ENCODE data around the gene DHFR2. TPM values are rescaled to one million over a fixed set of nuclear protein-coding genes. Genes with fewer than 3 reads are reported as not detected.

The DHFR2 gene
- total and polyA plus RNA-seq, 9 of the 15 experiments (the other 6 are each of a cell fraction or from before 2014, with no cell fraction given) = 0.64 to 1.7 (median 1.4) TPM

DNA sequence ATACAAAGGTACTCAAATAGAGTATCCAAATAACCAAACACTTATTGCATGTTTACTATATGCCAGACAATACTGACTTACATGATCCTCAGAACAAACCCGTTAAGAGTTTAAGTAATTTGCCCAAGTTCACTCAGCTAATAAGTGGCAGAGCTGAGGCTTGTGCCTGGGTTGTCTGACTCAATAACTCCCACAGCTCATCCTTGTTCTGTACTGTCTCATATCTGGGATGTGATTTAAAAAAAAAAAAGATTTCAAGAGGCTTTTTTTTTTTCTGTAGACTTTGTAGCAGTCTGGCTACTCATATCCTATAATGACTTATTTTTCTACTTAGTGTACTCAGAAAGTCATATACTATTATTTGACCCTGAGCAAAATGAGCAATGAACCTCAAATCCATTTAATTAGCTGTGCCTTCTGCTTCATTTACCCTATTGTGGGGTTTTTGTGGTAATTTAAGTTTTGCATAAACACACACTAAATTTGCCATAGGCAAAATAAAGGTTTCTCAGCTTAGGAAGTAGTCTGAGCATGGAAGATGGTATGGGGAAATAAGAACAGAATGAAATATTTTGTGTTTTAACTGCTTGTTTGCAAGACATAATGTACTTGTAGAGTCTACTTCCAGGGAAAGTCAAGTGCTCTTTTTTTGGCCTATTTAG is 3.2 kb upstream of the DHFR2 start:
- no peak for FAIRE-seq

More for the DNA sequence above, 3.2 kb upstream of the DHFR2 start:
- no TSS peak for BruUV-seq (replicated peaks)
- no peaks in the 10 kb centered on the region for H3K9me3 ChIP-seq (replicated peaks; ENCODE audit: control insufficient read depth, insufficient read depth, low read depth, low read length)
- no peak overlapping the region for H3K9ac ChIP-seq (ENCODE audit: insufficient read depth in 1 of 2, low read depth in 2 of 2, low read length in 2 of 2)
- in situ Hi-C loops (cut with MboI) = no loop called here
- H3K4me3 ChIP-seq = no peak overlapping the region
- no peak overlapping the region for H3K27ac ChIP-seq (ENCODE audit: extremely low read depth, low read depth, low read length)
- WGBS (ENCODE audit: insufficient coverage, low coverage, missing lambda C conversion rate) = 100% methylated on average over 1 of the region's 1 CpG
- no peaks in the 10 kb centered on the region for H3K9me1 ChIP-seq (ENCODE audit: control insufficient read depth, insufficient read depth, low read length)
- peaks cover 17% of the 10 kb centered on the region for H3K36me3 ChIP-seq (ENCODE audit: control insufficient read depth, insufficient read depth, low read length)
- no peak for DNase-seq (ENCODE audit: extremely low read depth in 1 of 4, low spot score in 3 of 4)
- ChIA-PET POLR2A (no interaction called here), CTCF (ENCODE audit: low intra/inter-chr PET ratio) (no interaction called here)
- intact Hi-C loops (cut with micrococcal nuclease) = loop anchor here (10.0 kb wide), 1 partner anchor 201 kb away; no protein-coding TSS in a partner anchor
- no peaks in the 10 kb centered on the region for H4K20me1 ChIP-seq (replicated peaks; ENCODE audit: control insufficient read depth, insufficient read depth, low read length)
- no peak overlapping the region for H3K4me2 ChIP-seq (ENCODE audit: insufficient read depth, low read length)
- no peak overlapping the region for H2AFZ ChIP-seq (ENCODE audit: low read depth, low read length)
- TF ChIP-seq, protein P1, sequence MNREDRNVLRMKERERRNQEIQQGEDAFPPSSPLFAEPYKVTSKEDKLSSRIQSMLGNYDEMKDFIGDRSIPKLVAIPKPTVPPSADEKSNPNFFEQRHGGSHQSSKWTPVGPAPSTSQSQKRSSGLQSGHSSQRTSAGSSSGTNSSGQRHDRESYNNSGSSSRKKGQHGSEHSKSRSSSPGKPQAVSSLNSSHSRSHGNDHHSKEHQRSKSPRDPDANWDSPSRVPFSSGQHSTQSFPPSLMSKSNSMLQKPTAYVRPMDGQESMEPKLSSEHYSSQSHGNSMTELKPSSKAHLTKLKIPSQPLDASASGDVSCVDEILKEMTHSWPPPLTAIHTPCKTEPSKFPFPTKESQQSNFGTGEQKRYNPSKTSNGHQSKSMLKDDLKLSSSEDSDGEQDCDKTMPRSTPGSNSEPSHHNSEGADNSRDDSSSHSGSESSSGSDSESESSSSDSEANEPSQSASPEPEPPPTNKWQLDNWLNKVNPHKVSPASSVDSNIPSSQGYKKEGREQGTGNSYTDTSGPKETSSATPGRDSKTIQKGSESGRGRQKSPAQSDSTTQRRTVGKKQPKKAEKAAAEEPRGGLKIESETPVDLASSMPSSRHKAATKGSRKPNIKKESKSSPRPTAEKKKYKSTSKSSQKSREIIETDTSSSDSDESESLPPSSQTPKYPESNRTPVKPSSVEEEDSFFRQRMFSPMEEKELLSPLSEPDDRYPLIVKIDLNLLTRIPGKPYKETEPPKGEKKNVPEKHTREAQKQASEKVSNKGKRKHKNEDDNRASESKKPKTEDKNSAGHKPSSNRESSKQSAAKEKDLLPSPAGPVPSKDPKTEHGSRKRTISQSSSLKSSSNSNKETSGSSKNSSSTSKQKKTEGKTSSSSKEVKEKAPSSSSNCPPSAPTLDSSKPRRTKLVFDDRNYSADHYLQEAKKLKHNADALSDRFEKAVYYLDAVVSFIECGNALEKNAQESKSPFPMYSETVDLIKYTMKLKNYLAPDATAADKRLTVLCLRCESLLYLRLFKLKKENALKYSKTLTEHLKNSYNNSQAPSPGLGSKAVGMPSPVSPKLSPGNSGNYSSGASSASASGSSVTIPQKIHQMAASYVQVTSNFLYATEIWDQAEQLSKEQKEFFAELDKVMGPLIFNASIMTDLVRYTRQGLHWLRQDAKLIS (CRISPR knock-in tag; IDR thresholded peaks at IDR 0.05) = no peak
- TF ChIP-seq ZNF316 (IDR thresholded peaks at IDR 0.05) = no peak
- no peak for TF ChIP-seq RNF2 (IDR thresholded peaks at IDR 0.05)
- no peak for TF ChIP-seq NCOA6 (IDR thresholded peaks at IDR 0.05)
- no peak for TF ChIP-seq ZC3H4 (CRISPR knock-in tag; IDR thresholded peaks at IDR 0.05; ENCODE audit: borderline replicate concordance)
- TF ChIP-seq ZBED1 (IDR thresholded peaks at IDR 0.05) = no peak
- no peak for TF ChIP-seq ZNF512 (tag; IDR thresholded peaks at IDR 0.05)
- ATAC-seq = no peak
- peaks cover 5% of the 10 kb centered on the region in 2 experiments; a peak in 2 of 5 replicates for H3K4me1 ChIP-seq (replicated peaks in 1 of 2; ENCODE audit: control insufficient read depth in 2 of 2, insufficient read depth in 2 of 2, low read length in 2 of 2)
- H3K79me2 ChIP-seq (ENCODE audit: control insufficient read depth, insufficient read depth, low read length) = peaks cover 29% of the 10 kb centered on the region
- no peaks in the 10 kb centered on the region for H3K27me3 ChIP-seq (ENCODE audit: control insufficient read depth in 2 of 2, insufficient read depth in 2 of 2, low read length in 2 of 2)

All from K562 (cell line).